PC-3 (cell line): ENCODE data around the gene ZNF835. TPM values are rescaled to one million over a fixed set of nuclear protein-coding genes. Genes with fewer than 3 reads are reported as not detected.

ENCODE experiments used
- ATAC-seq: fragments of 200-7000 bp; cut with Tn5 transposase; 2 replicates; pipeline ENCODE4 v1.9.1; 2020; ENCODE audit warnings: mild to moderate bottlenecking, moderate library complexity
- BruUV-seq: library from RNA; stranded (reverse); fragments of 400-500 nt; replicated peaks from 2 replicates; lab custom pipeline; 2021; lab: Mats Ljungman, UMichigan
- CTCF ChIA-PET: fragments of 300-600 bp; sonication (Branson Sonifier 250); formaldehyde crosslinking; loops from one replicate; lab custom pipeline; 2022; ENCODE audit warnings: antibody characterized with exemption; lab: Charles Lee
- POLR2A ChIA-PET: fragments of 300-600 bp; sonication (Branson Sonifier 250); formaldehyde crosslinking; loops from one replicate; lab custom pipeline; 2022; ENCODE audit warnings: antibody characterized with exemption; ENCODE audit not compliant: unreplicated experiment; lab: Charles Lee
- DNase-seq: peaks from one replicate; pipeline ENCODE4 v3.0.0-alpha.2; 2015
- H2AFZ ChIP-seq: fragments of 300-600 bp; sonication (generic); 2 replicates; pipeline ENCODE4 v1.6.0; 2016; ENCODE audit warnings: antibody characterized with exemption, low read length
- H3F3A ChIP-seq: fragments of 300-600 bp; sonication (generic); one replicate; pipeline ENCODE4 v1.6.0; 2017; ENCODE audit warnings: antibody characterized with exemption, low read length, control low read depth, mild to moderate bottlenecking; ENCODE audit not compliant: unreplicated experiment
- H3K27ac ChIP-seq: fragments of 300-600 bp; sonication (generic); 2 replicates; pipeline ENCODE4 v1.5.1; 2016; ENCODE audit warnings: mild to moderate bottlenecking, low read length
- H3K27me3 ChIP-seq: fragments of 300-600 bp; sonication (generic); 2 replicates; pipeline ENCODE4 v1.6.1; 2016; ENCODE audit warnings: low read length, mixed read lengths
- H3K36me3 ChIP-seq: fragments of 300-600 bp; sonication (generic); 2 replicates; pipeline ENCODE4 v1.6.1; 2016; ENCODE audit warnings: low read depth, mixed run types, low read length, mixed read lengths
- H3K4me1 ChIP-seq: fragments of 300-600 bp; sonication (generic); 2 replicates; pipeline ENCODE4 v1.5.1; 2016; ENCODE audit warnings: low read length; ENCODE audit not compliant: insufficient read depth
- H3K4me2 ChIP-seq: fragments of 300-600 bp; sonication (generic); 2 replicates; pipeline ENCODE4 v1.6.0; 2016; ENCODE audit warnings: low read length
- H3K4me3 ChIP-seq: fragments of 300-600 bp; sonication (generic); 2 replicates; pipeline ENCODE4 v1.5.1; 2016; ENCODE audit warnings: mild to moderate bottlenecking, low read length, mixed read lengths
- H3K79me2 ChIP-seq: fragments of 300-600 bp; sonication (generic); 2 replicates; pipeline ENCODE4 v1.6.1; 2017; ENCODE audit warnings: low read length, mixed read lengths
- H3K9ac ChIP-seq: fragments of 300-600 bp; sonication (generic); 2 replicates; pipeline ENCODE4 v1.6.0; 2016; ENCODE audit warnings: mild to moderate bottlenecking, low read length
- H3K9me2 ChIP-seq: fragments of 300-600 bp; sonication (generic); replicated peaks from 2 replicates; pipeline ENCODE4 v1.6.1; 2016; ENCODE audit warnings: mixed run types, low read length, mixed read lengths
- H3K9me3 ChIP-seq: fragments of 300-600 bp; sonication (generic); 2 replicates; pipeline ENCODE4 v1.6.1; 2016; ENCODE audit warnings: low read length, mixed read lengths
- H4K20me1 ChIP-seq: fragments of 300-600 bp; sonication (generic); 2 replicates; pipeline ENCODE4 v1.6.1; 2016; ENCODE audit warnings: low read length, mixed read lengths
- EZH2 ChIP-seq: fragments of 300-600 bp; sonication (generic); IDR thresholded peaks from one replicate; pipeline ENCODE4 v1.6.1; 2017; ENCODE audit warnings: antibody characterized with exemption, mild to moderate bottlenecking, low read length; ENCODE audit not compliant: unreplicated experiment
- EZH2phosphoT487 ChIP-seq: fragments of 300-600 bp; sonication (generic); IDR thresholded peaks from 2 replicates; pipeline ENCODE4 v1.6.1; 2018; ENCODE audit warnings: mild to moderate bottlenecking, antibody characterized with exemption, low read length, borderline replicate concordance
- intact Hi-C: fragments of 100-400 bp; cut with micrococcal nuclease; formaldehyde crosslinking; loops from 2 replicates; pipeline ENCODE4 v1.9.0; 2023
- total RNA-seq: library from RNA; depleted of rRNA; stranded (reverse); fragments of >200 nt; gene quantifications from 2 replicates; pipeline ENCODE4 v1.2.3, GENCODE V29; 2014
- TF ChIP-seq, protein P1 (sequence below): fragments of 300-600 bp; sonication (generic); conservative IDR thresholded peaks from 2 replicates; pipeline ENCODE4 v1.5.1; 2017; ENCODE audit warnings: antibody characterized with exemption, low read depth, mild to moderate bottlenecking, low read length

ZNF835 gene
- total RNA-seq, 1 experiment from 2014 or later: not detected

- no peak overlapping the region for H3K4me3 ChIP-seq
- no peak for DNase-seq
- intact Hi-C loops: no loop called here
- CTCF ChIA-PET: no interaction called here
- H3K36me3 ChIP-seq: no peaks in the 10 kb centered on the region
- no peak overlapping the region for H3K27ac ChIP-seq
- H3K79me2 ChIP-seq: no peaks in the 10 kb centered on the region
- no peaks in the 10 kb centered on the region for H3F3A ChIP-seq
- H3K27me3 ChIP-seq: no peaks in the 10 kb centered on the region
- no peaks in the 10 kb centered on the region for H4K20me1 ChIP-seq
- no TSS peak for BruUV-seq
- no peak overlapping the region for H3K4me2 ChIP-seq
- peaks cover 58% of the 10 kb centered on the region for H3K9me3 ChIP-seq
- no peak overlapping the region for H3K9ac ChIP-seq
- ATAC-seq: no peak
- H3K4me1 ChIP-seq: no peaks in the 10 kb centered on the region
- no peaks in the 10 kb centered on the region for H3K9me2 ChIP-seq
- TF ChIP-seq EZH2 (no peak), EZH2phosphoT487 (no peak)
- TF ChIP-seq, protein P1, sequence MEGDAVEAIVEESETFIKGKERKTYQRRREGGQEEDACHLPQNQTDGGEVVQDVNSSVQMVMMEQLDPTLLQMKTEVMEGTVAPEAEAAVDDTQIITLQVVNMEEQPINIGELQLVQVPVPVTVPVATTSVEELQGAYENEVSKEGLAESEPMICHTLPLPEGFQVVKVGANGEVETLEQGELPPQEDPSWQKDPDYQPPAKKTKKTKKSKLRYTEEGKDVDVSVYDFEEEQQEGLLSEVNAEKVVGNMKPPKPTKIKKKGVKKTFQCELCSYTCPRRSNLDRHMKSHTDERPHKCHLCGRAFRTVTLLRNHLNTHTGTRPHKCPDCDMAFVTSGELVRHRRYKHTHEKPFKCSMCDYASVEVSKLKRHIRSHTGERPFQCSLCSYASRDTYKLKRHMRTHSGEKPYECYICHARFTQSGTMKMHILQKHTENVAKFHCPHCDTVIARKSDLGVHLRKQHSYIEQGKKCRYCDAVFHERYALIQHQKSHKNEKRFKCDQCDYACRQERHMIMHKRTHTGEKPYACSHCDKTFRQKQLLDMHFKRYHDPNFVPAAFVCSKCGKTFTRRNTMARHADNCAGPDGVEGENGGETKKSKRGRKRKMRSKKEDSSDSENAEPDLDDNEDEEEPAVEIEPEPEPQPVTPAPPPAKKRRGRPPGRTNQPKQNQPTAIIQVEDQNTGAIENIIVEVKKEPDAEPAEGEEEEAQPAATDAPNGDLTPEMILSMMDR: no peak
- no peak overlapping the region for H2AFZ ChIP-seq
- POLR2A ChIA-PET: no interaction called here
Measured at GRCh38 chr19:56660381-56661107, 11.0 kb downstream of the ZNF835 start.

GRCh38 chr19:56654151-56654550 is 17.4 kb downstream of the ZNF835 start:
- DNase-seq: no peak
- no TSS peak for BruUV-seq
- Histone ChIP-seq H3K36me3 (no peaks in the 10 kb centered on the region), H3K9ac (no peak overlapping the region), H2AFZ (no peak overlapping the region), H3K27ac (no peak overlapping the region), H3K4me2 (no peak overlapping the region), H3K27me3 (no peaks in the 10 kb centered on the region), H3K79me2 (no peaks in the 10 kb centered on the region), H4K20me1 (no peaks in the 10 kb centered on the region), H3K9me2 (no peaks in the 10 kb centered on the region), H3K9me3 (peaks cover 50% of the 10 kb centered on the region), H3F3A (no peaks in the 10 kb centered on the region), H3K4me3 (no peak overlapping the region), H3K4me1 (no peaks in the 10 kb centered on the region)
- TF ChIP-seq, protein P1: no peak
- no peak for TF ChIP-seq EZH2phosphoT487
- no peak for TF ChIP-seq EZH2
- ChIA-PET CTCF (no interaction called here), POLR2A (no interaction called here)
- intact Hi-C loops: no loop called here
- ATAC-seq: no peak

GRCh38 chr19:56643460-56643955 is 28.0 kb downstream of the ZNF835 start:
- BruUV-seq: no TSS peak
- ChIA-PET POLR2A (no interaction called here), CTCF (no interaction called here)
- no peak overlapping the region for H3K27ac ChIP-seq
- H3K9ac ChIP-seq: no peak overlapping the region
- TF ChIP-seq EZH2 (no peak), EZH2phosphoT487 (no peak)
- TF ChIP-seq, protein P1: no peak
- no peak overlapping the region for H3K4me3 ChIP-seq
- H3K79me2 ChIP-seq: no peaks in the 10 kb centered on the region
- H3F3A ChIP-seq: no peaks in the 10 kb centered on the region
- ATAC-seq: no peak
- no peaks in the 10 kb centered on the region for H3K36me3 ChIP-seq
- no peak overlapping the region for H3K4me2 ChIP-seq
- DNase-seq: no peak
- no peaks in the 10 kb centered on the region for H3K4me1 ChIP-seq
- peaks cover 55% of the 10 kb centered on the region for H3K9me3 ChIP-seq
- intact Hi-C loops: no loop called here
- H2AFZ ChIP-seq: no peak overlapping the region
- no peaks in the 10 kb centered on the region for H3K27me3 ChIP-seq
- H4K20me1 ChIP-seq: no peaks in the 10 kb centered on the region
- H3K9me2 ChIP-seq: no peaks in the 10 kb centered on the region
